WTC11 (cell line): ENCODE results near the gene PTPN4. TPM values are rescaled to one million over a fixed set of nuclear protein-coding genes. Genes with fewer than 3 reads are reported as not detected.
A peak's percentile ranks its signal among the peaks of the same experiment; 100 is the strongest.

Experiments
- AR ChIP-seq: fragments of 250-450 bp; sonication (Bioruptor Pico); IDR thresholded peaks from 2 replicates; pipeline ENCODE4 v1.9.0; 2021; ENCODE audit warnings: mild to moderate bottlenecking
- ARID4B ChIP-seq: sonication (generic); formaldehyde crosslinking; IDR thresholded peaks from 2 replicates; pipeline ENCODE4 v1.8.0; 2023; ENCODE audit warnings: missing genetic modification reagents, mild to moderate bottlenecking, borderline replicate concordance
- ATF3 ChIP-seq: sonication (generic); formaldehyde crosslinking; conservative IDR thresholded peaks from 2 replicates; pipeline ENCODE4 v1.8.1; 2022; ENCODE audit warnings: mild to moderate bottlenecking, missing genetic modification reagents
- E2F4 ChIP-seq: sonication (generic); formaldehyde crosslinking; IDR thresholded peaks from 2 replicates; pipeline ENCODE4 v1.8.1; 2022; ENCODE audit warnings: low read depth, mild to moderate bottlenecking, moderate library complexity, missing genetic modification reagents, borderline replicate concordance
- ELF4 ChIP-seq: sonication (generic); formaldehyde crosslinking; IDR thresholded peaks from 2 replicates; pipeline ENCODE4 v1.8.1; 2022; ENCODE audit warnings: low read depth, mild to moderate bottlenecking, moderate library complexity, missing genetic modification reagents
- EMX1 ChIP-seq: fragments of 250-450 bp; sonication (Bioruptor Pico); IDR thresholded peaks from 2 replicates; pipeline ENCODE4 v1.8.0; 2021; ENCODE audit warnings: mild to moderate bottlenecking
- ESRRA ChIP-seq: sonication (generic); formaldehyde crosslinking; IDR thresholded peaks from 2 replicates; pipeline ENCODE4 v1.8.1; 2022; ENCODE audit warnings: mild to moderate bottlenecking, missing genetic modification reagents, borderline replicate concordance
- ETV6 ChIP-seq: sonication (generic); formaldehyde crosslinking; IDR thresholded peaks from 2 replicates; pipeline ENCODE4 v1.8.1; 2022; ENCODE audit warnings: mild to moderate bottlenecking, missing genetic modification reagents
- FOXJ3 ChIP-seq: sonication (generic); formaldehyde crosslinking; IDR thresholded peaks from 2 replicates; pipeline ENCODE4 v1.9.0; 2021; ENCODE audit warnings: missing genetic modification reagents, mild to moderate bottlenecking, borderline replicate concordance
- FOXK1 ChIP-seq: sonication (generic); formaldehyde crosslinking; IDR thresholded peaks from 2 replicates; pipeline ENCODE4 v1.8.0; 2022; ENCODE audit warnings: mild to moderate bottlenecking, moderate library complexity, missing genetic modification reagents
- FOXP1 ChIP-seq: sonication (generic); formaldehyde crosslinking; IDR thresholded peaks from 2 replicates; pipeline ENCODE4 v1.8.0; 2022; ENCODE audit warnings: missing genetic modification reagents, mild to moderate bottlenecking, moderate library complexity, borderline replicate concordance
- GABPB1 ChIP-seq: sonication (generic); formaldehyde crosslinking; IDR thresholded peaks from 2 replicates; pipeline ENCODE4 v1.8.1; 2023; ENCODE audit warnings: mild to moderate bottlenecking, missing genetic modification reagents
- GRHL2 ChIP-seq: fragments of 250-450 bp; sonication (Bioruptor Pico); IDR thresholded peaks from 2 replicates; pipeline ENCODE4 v1.8.0; 2022; ENCODE audit warnings: mild to moderate bottlenecking, moderate library complexity; ENCODE audit not compliant: insufficient replicate concordance, severe bottlenecking
- JUN ChIP-seq: sonication (generic); formaldehyde crosslinking; IDR thresholded peaks from 2 replicates; pipeline ENCODE4 v1.8.0; 2023; ENCODE audit warnings: mild to moderate bottlenecking, missing genetic modification reagents
- MXD4 ChIP-seq: fragments of 250-450 bp; sonication (Bioruptor Pico); IDR thresholded peaks from 2 replicates; pipeline ENCODE4 v1.8.0; 2021; ENCODE audit warnings: mild to moderate bottlenecking, moderate library complexity, borderline replicate concordance
- MYBL2 ChIP-seq: sonication (generic); formaldehyde crosslinking; IDR thresholded peaks from 2 replicates; pipeline ENCODE4 v1.8.1; 2023; ENCODE audit warnings: mild to moderate bottlenecking, moderate library complexity, missing genetic modification reagents
- NFATC4 ChIP-seq: fragments of 250-450 bp; sonication (Bioruptor Pico); IDR thresholded peaks from 2 replicates; pipeline ENCODE4 v1.9.0; 2021; ENCODE audit warnings: mild to moderate bottlenecking
- NR1H2 ChIP-seq: sonication (generic); formaldehyde crosslinking; IDR thresholded peaks from 2 replicates; pipeline ENCODE4 v1.9.0; 2021; ENCODE audit warnings: mild to moderate bottlenecking, moderate library complexity, missing genetic modification reagents
- SMAD3 ChIP-seq: sonication (generic); formaldehyde crosslinking; IDR thresholded peaks from 2 replicates; pipeline ENCODE4 v1.8.0; 2022; ENCODE audit warnings: missing genetic modification reagents, mild to moderate bottlenecking, borderline replicate concordance
- TEAD4 ChIP-seq: sonication (generic); formaldehyde crosslinking; IDR thresholded peaks from 2 replicates; pipeline ENCODE4 v1.8.0; 2022; ENCODE audit warnings: mild to moderate bottlenecking, missing genetic modification reagents
- ZNF138 ChIP-seq: sonication (generic); formaldehyde crosslinking; conservative IDR thresholded peaks from 2 replicates; pipeline ENCODE4 v1.8.1; 2022; ENCODE audit warnings: mild to moderate bottlenecking, moderate library complexity, missing genetic modification reagents
- ZNF232 ChIP-seq: sonication (generic); formaldehyde crosslinking; IDR thresholded peaks from 2 replicates; pipeline ENCODE4 v1.8.0; 2022; ENCODE audit warnings: mild to moderate bottlenecking, missing genetic modification reagents
- ZNF317 ChIP-seq: sonication (generic); formaldehyde crosslinking; IDR thresholded peaks from 2 replicates; pipeline ENCODE4 v1.8.1; 2023; ENCODE audit warnings: low read depth, mild to moderate bottlenecking, moderate library complexity, missing genetic modification reagents, borderline replicate concordance
- ZNF425 ChIP-seq: fragments of 250-450 bp; sonication (Bioruptor Pico); conservative IDR thresholded peaks from 2 replicates; pipeline ENCODE4 v1.9.0; 2021; ENCODE audit warnings: mild to moderate bottlenecking
- ZNF671 ChIP-seq: fragments of 250-450 bp; sonication (Bioruptor Pico); IDR thresholded peaks from 2 replicates; pipeline ENCODE4 v1.8.0; 2021; ENCODE audit warnings: mild to moderate bottlenecking
- ZSCAN18 ChIP-seq: fragments of 250-450 bp; sonication (Bioruptor Pico); IDR thresholded peaks from 2 replicates; pipeline ENCODE4 v2.1.2; 2022; ENCODE audit warnings: mild to moderate bottlenecking, moderate library complexity
- total RNA-seq: library from RNA; stranded (reverse); gene quantifications from 3 replicates; pipeline ENCODE4 v1.2.3, GENCODE V29; 2021

The PTPN4 gene
- total RNA-seq, 1 experiment from 2014 or later, result 85.8 TPM

- TF ChIP-seq MXD4 (CRISPR knock-in tag) (no peak), ZNF232 (CRISPR knock-in tag) (no peak; the same call in 1 of the 2 replicates), ZSCAN18 (CRISPR knock-in tag) (no peak), EMX1 (CRISPR knock-in tag) (no peak), ELF4 (CRISPR knock-in tag) (0 out of 2 replicates have a peak, but pooled peaks have one; percentile 52), ZNF671 (CRISPR knock-in tag) (0 out of 2 replicates have a peak, but pooled peaks have one; percentile 21), ATF3 (CRISPR knock-in tag) (0 out of 2 replicates have a peak, but pooled peaks have one; percentile 39), ETV6 (CRISPR knock-in tag) (peak; percentile 71), GABPB1 (CRISPR knock-in tag) (peak; percentile 66; the same call in 1 of the 2 replicates), MYBL2 (peak; percentile 78; the same call in 1 of the 2 replicates), FOXJ3 (no peak), ARID4B (peak; percentile 88; the same call in 1 of the 2 replicates), TEAD4 (CRISPR knock-in tag) (no peak), FOXK1 (CRISPR knock-in tag) (peak; percentile 58; the same call in 1 of the 2 replicates), FOXP1 (peak; percentile 66; the same call in 1 of the 2 replicates), SMAD3 (CRISPR knock-in tag) (no peak), NR1H2 (CRISPR knock-in tag) (no peak), GRHL2 (CRISPR knock-in tag) (no peak), ZNF317 (CRISPR knock-in tag) (no peak), AR (CRISPR knock-in tag) (no peak; the same call in 1 of the 2 replicates), NFATC4 (CRISPR knock-in tag) (no peak), ZNF138 (0 out of 2 replicates have a peak, but pooled peaks have one; percentile 17), E2F4 (CRISPR knock-in tag) (peak; percentile 30), ZNF425 (CRISPR knock-in tag) (no peak), JUN (CRISPR knock-in tag) (no peak), ESRRA (CRISPR knock-in tag) (no peak)
Measured at GRCh38 chr2:120012771-120013596, 253.3 kb downstream of the PTPN4 start, which contains the start of gene EPB41L5 (continued).
